K562 (cell line): ENCODE measurements around the gene ELOVL7. TPM values are rescaled to one million over a fixed set of nuclear protein-coding genes. Genes with fewer than 3 reads are reported as not detected.

ENCODE experiments used
- ATAC-seq: fragments of 200-7000 bp; cut with Tn5 transposase; 3 replicates; pipeline ENCODE4 v1.9.1; 2020; ENCODE audit warnings: moderate library complexity
- BruUV-seq: library from RNA; stranded (reverse); fragments of 400-500 nt; replicated peaks from 2 replicates; lab custom pipeline; 2021; lab: Mats Ljungman, UMichigan
- CTCF ChIA-PET: fragments of 300-600 bp; formaldehyde crosslinking; extraction: SDS; loops from one replicate; lab custom pipeline; 2021; ENCODE audit warnings: low intra/inter-chr PET ratio; lab: Yijun Ruan, JAX
- POLR2A ChIA-PET: fragments of 300-600, 350-650 bp; sonication (Branson Sonifier 250); formaldehyde crosslinking; extraction: SDS; loops from one replicate; lab custom pipeline; 2021; ENCODE audit warnings: antibody characterized with exemption, inconsistent platforms; lab: Yijun Ruan, JAX
- DNase-seq, 4 experiments: peaks; one replicate each; pipeline versions ENCODE4 v3.0.0 to v3.0.0-alpha.2; 2011 to 2018; ENCODE audit warnings: low spot score in 3 of 4, mixed read lengths in 3 of 4; ENCODE audit errors: extremely low read depth in 1 of 4
- FAIRE-seq: peaks from 2 replicates; lab custom pipeline; 2011; peaks lifted over from hg19 to GRCh38; lab: Jason Lieb, UNC
- H2AFZ ChIP-seq: 2 replicates; pipeline ENCODE4 v1.6.0; 2011; ENCODE audit warnings: low read depth, low read length, control low read depth, inconsistent platforms
- H3K27ac ChIP-seq: fragments of 200-600 bp; 3 replicates; pipeline ENCODE4 v1.8.0; 2011; ENCODE audit warnings: low read depth, mild to moderate bottlenecking, control low read depth, inconsistent platforms, low read length, moderate library complexity, mixed read lengths; ENCODE audit errors: extremely low read depth
- H3K27me3 ChIP-seq, 2 experiments: fragments of 300-600 bp in 1 of 2; 2 replicates in 1 of 2; 3 replicates in 1 of 2; pipeline versions ENCODE4 v1.6.0 to v1.8.0; 2011; ENCODE audit warnings: inconsistent platforms in 2 of 2, low read length in 2 of 2, mild to moderate bottlenecking in 1 of 2, mixed read lengths in 1 of 2, moderate library complexity in 1 of 2; ENCODE audit not compliant: control insufficient read depth in 2 of 2, insufficient read depth in 2 of 2
- H3K36me3 ChIP-seq: fragments of 300-600 bp; 3 replicates; pipeline ENCODE4 v1.8.0; 2011; ENCODE audit warnings: mild to moderate bottlenecking, low read length, inconsistent platforms; ENCODE audit not compliant: control insufficient read depth, insufficient read depth
- H3K4me1 ChIP-seq, 2 experiments: fragments of 200-600 bp in 1 of 2; replicated peaks in 1 of 2; 2 replicates in 1 of 2; 3 replicates in 1 of 2; pipeline versions ENCODE4 v1.5.1 to v1.8.0; 2011; ENCODE audit warnings: inconsistent platforms in 2 of 2, low read length in 2 of 2, mild to moderate bottlenecking in 1 of 2, mixed read lengths in 1 of 2, moderate library complexity in 1 of 2; ENCODE audit not compliant: control insufficient read depth in 2 of 2, insufficient read depth in 2 of 2
- H3K4me2 ChIP-seq: 2 replicates; pipeline ENCODE4 v1.6.1; 2011; ENCODE audit warnings: low read length, control low read depth, inconsistent platforms, mixed read lengths; ENCODE audit not compliant: insufficient read depth
- H3K4me3 ChIP-seq: fragments of 200-600 bp; sonication (generic), shearing (Covaris generic); 2 replicates; pipeline ENCODE4 v1.5.1; 2016; ENCODE audit warnings: control low read depth, inconsistent platforms
- H3K79me2 ChIP-seq: fragments of 200-600 bp; 3 replicates; pipeline ENCODE4 v1.8.0; 2011; ENCODE audit warnings: low read length, inconsistent platforms; ENCODE audit not compliant: control insufficient read depth, insufficient read depth
- H3K9ac ChIP-seq, 2 experiments: 2 replicates each; pipeline versions ENCODE4 v1.6.0 to v1.6.1; 2011; ENCODE audit warnings: low read depth in 2 of 2, low read length in 2 of 2, control low read depth in 1 of 2, inconsistent platforms in 1 of 2, mild to moderate bottlenecking in 1 of 2, mixed read lengths in 1 of 2; ENCODE audit not compliant: insufficient read depth in 1 of 2
- H3K9me1 ChIP-seq: one replicate; pipeline ENCODE4 v1.6.0; 2011; ENCODE audit warnings: inconsistent platforms, mild to moderate bottlenecking, low read length, moderate library complexity; ENCODE audit not compliant: control insufficient read depth, insufficient read depth
- H3K9me3 ChIP-seq: replicated peaks from 2 replicates; pipeline ENCODE4 v1.5.1; 2011; ENCODE audit warnings: low read depth, low read length, inconsistent platforms; ENCODE audit not compliant: control insufficient read depth, insufficient read depth
- H4K20me1 ChIP-seq: replicated peaks from 2 replicates; pipeline ENCODE4 v1.6.1; 2011; ENCODE audit warnings: low read length, inconsistent platforms, mixed read lengths; ENCODE audit not compliant: control insufficient read depth, insufficient read depth
- FOXK2 ChIP-seq, 2 experiments: fragments of 450-650 bp; IDR thresholded peaks in 1 of 2; conservative IDR thresholded peaks in 1 of 2; 2 replicates each; pipeline ENCODE4 v1.6.1; 2016; ENCODE audit warnings: low read depth in 2 of 2, mild to moderate bottlenecking in 1 of 2
- HES1 ChIP-seq: fragments of 450-650 bp; IDR thresholded peaks from 2 replicates; pipeline ENCODE4 v1.6.1; 2016; ENCODE audit warnings: low read depth, mild to moderate bottlenecking, moderate library complexity
- HOMEZ ChIP-seq: fragments of 250-450 bp; sonication (Bioruptor Pico); IDR thresholded peaks from 2 replicates; pipeline ENCODE4 v1.4.0; 2020; ENCODE audit warnings: mild to moderate bottlenecking, moderate library complexity
- KDM2B ChIP-seq: fragments of 250-450 bp; sonication (Bioruptor Pico); IDR thresholded peaks from 2 replicates; pipeline ENCODE4 v1.8.0; 2021; ENCODE audit warnings: mild to moderate bottlenecking, moderate library complexity
- KLF1 ChIP-seq: fragments of 450-650 bp; IDR thresholded peaks from 2 replicates; pipeline ENCODE4 v1.6.1; 2016; ENCODE audit warnings: missing genetic modification characterization, missing compliant biosample characterization
- MCM2 ChIP-seq: fragments of 450-650 bp; IDR thresholded peaks from 2 replicates; pipeline ENCODE4 v1.6.1; 2017; ENCODE audit warnings: low read depth, mild to moderate bottlenecking
- NELFE ChIP-seq: IDR thresholded peaks from 2 replicates; pipeline ENCODE4 v1.6.1; 2011; ENCODE audit warnings: mild to moderate bottlenecking; ENCODE audit not compliant: insufficient read depth, insufficient read length
- PCBP1 ChIP-seq: fragments of 200-400 bp; formaldehyde crosslinking; IDR thresholded peaks from 2 replicates; pipeline ENCODE4 v1.6.1; 2018; ENCODE audit warnings: mild to moderate bottlenecking, low read depth, low read length; ENCODE audit not compliant: poor library complexity, severe bottlenecking
- RBM25 ChIP-seq: fragments of 200-400 bp; formaldehyde crosslinking; IDR thresholded peaks from 2 replicates; pipeline ENCODE4 v1.6.1; 2018; ENCODE audit warnings: low read length, low read depth, moderate library complexity; ENCODE audit not compliant: severe bottlenecking
- TCF3 ChIP-seq: sonication (generic); formaldehyde crosslinking; IDR thresholded peaks from 2 replicates; pipeline ENCODE4 v1.4.0; 2020; ENCODE audit warnings: mild to moderate bottlenecking, missing genetic modification reagents
- TFAP4 ChIP-seq: sonication (generic); formaldehyde crosslinking; IDR thresholded peaks from 2 replicates; pipeline ENCODE4 v1.8.0; 2022; ENCODE audit warnings: missing genetic modification reagents, mild to moderate bottlenecking, moderate library complexity, borderline replicate concordance
- TSHZ1 ChIP-seq: fragments of 250-450 bp; sonication (Bioruptor Pico); IDR thresholded peaks from 2 replicates; pipeline ENCODE4 v1.4.0; 2020; ENCODE audit warnings: mild to moderate bottlenecking, moderate library complexity
- USF2 ChIP-seq: sonication (generic); formaldehyde crosslinking; IDR thresholded peaks from 2 replicates; pipeline ENCODE4 v1.5.0; 2020; ENCODE audit warnings: missing genetic modification reagents
- ZNF696 ChIP-seq: fragments of 250-450 bp; sonication (Bioruptor Pico); conservative IDR thresholded peaks from 2 replicates; pipeline ENCODE4 v1.4.0; 2020; ENCODE audit warnings: mild to moderate bottlenecking, moderate library complexity
- WGBS: fragments of 100-300 bp; shearing (Covaris generic); methylation state at CpG from one replicate; pipeline ENCODE4 v1.1.6; 2016; ENCODE audit warnings: low coverage, mixed read lengths; ENCODE audit not compliant: insufficient coverage; ENCODE audit errors: missing lambda C conversion rate; 5-methylcytosine and 5-hydroxymethylcytosine counted together
- in situ Hi-C: fragments of 300-500 bp; cut with MboI; formaldehyde crosslinking; loops from 4 replicates; pipeline ENCODE4 v1.15.0; 2018; ENCODE audit warnings: inconsistent platforms, mixed read lengths
- intact Hi-C: fragments of 100-400 bp; cut with micrococcal nuclease; formaldehyde crosslinking; loops from 2 replicates; pipeline ENCODE4 v1.14.2; 2022
- polyA plus RNA-seq, 8 experiments: library from polyadenylated mRNA; depleted of rRNA in 4 of 8; stranded (reverse) in 5 of 8; unstranded in 3 of 8; fragments of >200 nt; fragmentation: Nextera tagmentation in 2 of 8; fragmentation: Illumina TruSeq in 1 of 8; extraction: Ambion mirVana in 2 of 8; extraction: Trizol in 1 of 8; gene quantifications; 2 replicates each; pipeline versions ENCODE4 v1.2.1 to v1.2.3, GENCODE V29; 2011 to 2014; ENCODE audit warnings: inconsistent platforms in 1 of 8, missing spikeins in 1 of 8
- total RNA-seq, 7 experiments: library from RNA; depleted of rRNA in 6 of 7; stranded (reverse); fragments of >200 nt in 6 of 7; fragmentation: Illumina TruSeq in 2 of 7; extraction: Trizol in 2 of 7; gene quantifications; 2 replicates each; pipeline versions ENCODE4 v1.2.1 to v1.2.3, GENCODE V29; 2011 to 2021; ENCODE audit warnings: low replicate concordance in 1 of 7

Gene ELOVL7
- total and polyA plus RNA-seq, 9 of the 15 experiments (the other 6 are each of a cell fraction or from before 2014, with no cell fraction given): 4.5 to 12.3 (median 6.9) TPM

GRCh38 chr5:60887096-60887495 is 43.0 kb upstream of the ELOVL7 start (continued):
- TF ChIP-seq HOMEZ (CRISPR knock-in tag) (no peak), RBM25 (peak; percentile 60)

- no peaks in the 10 kb centered on the region for H3K4me1 ChIP-seq
- H3K79me2 ChIP-seq: no peaks in the 10 kb centered on the region
- ATAC-seq (no peak), DNase-seq (no peak), FAIRE-seq (no peak)
- CTCF ChIA-PET: no interaction called here
- no peak overlapping the region for H3K4me3 ChIP-seq
- intact Hi-C loops: no loop called here
- H4K20me1 ChIP-seq: no peaks in the 10 kb centered on the region
- in situ Hi-C loops: no loop called here
- no peaks in the 10 kb centered on the region for H3K9me3 ChIP-seq
- 90% methylated on average over 5 of the region's 5 CpGs for WGBS
- H3K36me3 ChIP-seq: no peaks in the 10 kb centered on the region
- no peaks in the 10 kb centered on the region for H3K27me3 ChIP-seq
- no TSS peak for BruUV-seq
- H3K4me2 ChIP-seq: no peak overlapping the region
- no peak overlapping the region for H2AFZ ChIP-seq
- no peak overlapping the region for H3K27ac ChIP-seq
- no peak overlapping the region for H3K9ac ChIP-seq
- POLR2A ChIA-PET: no interaction called here
- no peaks in the 10 kb centered on the region for H3K9me1 ChIP-seq
- no peak for TF ChIP-seq NELFE
- TF ChIP-seq TCF3 (CRISPR knock-in tag): no peak
- no peak for TF ChIP-seq KLF1
- no peak for TF ChIP-seq FOXK2 (conservative IDR thresholded peaks at IDR 0.05 in 1 of 2, IDR thresholded peaks at IDR 0.05 in 1 of 2; ENCODE audit: low read depth in 2 of 2)
- no peak for TF ChIP-seq USF2 (CRISPR knock-in tag)
- TF ChIP-seq KDM2B (CRISPR knock-in tag): no peak
- TF ChIP-seq TSHZ1 (CRISPR knock-in tag): no peak
- no peak for TF ChIP-seq MCM2
- no peak for TF ChIP-seq PCBP1
- no peak for TF ChIP-seq HES1
- no peak for TF ChIP-seq TFAP4 (CRISPR knock-in tag)
- TF ChIP-seq ZNF696: no peak
Measured at GRCh38 chr5:60886158-60886557, 42.1 kb upstream of the ELOVL7 start.
